Esophagus muscularis mucosa (tissue), 4 donors: ENCODE data around the gene CYP46A1.

ENCODE experiments used
- CTCF ChIP-seq, 3 experiments: fragments of 200-600 bp in 2 of 3; fragments of 450-650 bp in 1 of 3; sonication (generic) in 2 of 3; IDR thresholded peaks; one replicate each; pipeline ENCODE4 v1.5.1; 2017 to 2019; ENCODE audit warnings: antibody characterized with exemption in 3 of 3, mild to moderate bottlenecking in 2 of 3, moderate library complexity in 1 of 3
- EP300 ChIP-seq: sonication (generic); formaldehyde crosslinking; IDR thresholded peaks from one replicate; pipeline ENCODE4 v1.6.1; 2017; ENCODE audit warnings: antibody characterized with exemption
- POLR2A ChIP-seq: fragments of 450-650 bp; IDR thresholded peaks from one replicate; pipeline ENCODE4 v1.6.1; 2017; ENCODE audit warnings: antibody characterized with exemption, moderate library complexity, mild to moderate bottlenecking, low read depth

- no peak for TF ChIP-seq CTCF (IDR thresholded peaks at IDR 0.05)
- TF ChIP-seq EP300, result no peak
- no peak for TF ChIP-seq POLR2A
Observed at GRCh38 chr14:99703381-99703780, 19.3 kb downstream of the CYP46A1 start.
